Natural killer cell (primary cell): ENCODE data around the gene PCDHA12. TPM values are rescaled to one million over a fixed set of nuclear protein-coding genes. Genes with fewer than 3 reads are reported as not detected.
"Not testable (repeated sequence)": the region's sequence is repeated elsewhere in the genome, so short reads cannot be mapped to it uniquely, and the experiment has no call there.

Experiments used
- ATAC-seq, 3 donors: fragments of 150-1000 bp in 2 of 3; fragments of 200-7000 bp in 1 of 3; cut with Tn5 transposase; 1 replicate in 1 of 3; 2 replicates in 2 of 3; pipeline ENCODE4 v1.10.0; 2021; ENCODE audit warnings: mild to moderate bottlenecking in 2 of 3, moderate library complexity in 2 of 3
- DNase-seq, 2 donors: peaks; one replicate each; pipeline versions ENCODE4 v3.0.0 to v3.0.0-alpha.2; 2013 to 2021; ENCODE audit warnings: mixed read lengths in 1 of 2
- H3K27ac ChIP-seq: one replicate; pipeline ENCODE4 v1.5.1; 2013; ENCODE audit warnings: mild to moderate bottlenecking, low read length
- H3K27me3 ChIP-seq: one replicate; pipeline ENCODE4 v1.6.1; 2013; ENCODE audit warnings: low read length; ENCODE audit not compliant: control insufficient read depth, insufficient read depth
- H3K36me3 ChIP-seq: one replicate; pipeline ENCODE4 v1.6.1; 2013; ENCODE audit warnings: low read length; ENCODE audit not compliant: control insufficient read depth, insufficient read depth
- H3K4me1 ChIP-seq: one replicate; pipeline ENCODE4 v1.6.1; 2013; ENCODE audit warnings: low read length; ENCODE audit not compliant: control insufficient read depth, insufficient read depth
- H3K4me3 ChIP-seq: one replicate; pipeline ENCODE4 v1.5.1; 2013; ENCODE audit warnings: low read length
- H3K9me3 ChIP-seq: one replicate; pipeline ENCODE4 v1.6.1; 2013; ENCODE audit warnings: low read length; ENCODE audit not compliant: control insufficient read depth, insufficient read depth
- H3K27ac Mint-ChIP-seq, 2 donors: one replicate each; pipeline ENCODE4 v1.8.0; 2022; ENCODE audit warnings: mild to moderate bottlenecking in 2 of 2, mixed read lengths in 2 of 2, moderate library complexity in 1 of 2
- H3K27me3 Mint-ChIP-seq, 2 donors: one replicate each; pipeline ENCODE4 v1.8.0; 2022; ENCODE audit warnings: low read depth in 2 of 2, mixed read lengths in 2 of 2
- H3K36me3 Mint-ChIP-seq: one replicate; pipeline ENCODE4 v1.8.0; 2022; ENCODE audit warnings: mixed read lengths
- H3K4me1 Mint-ChIP-seq, 2 donors: one replicate each; pipeline ENCODE4 v1.8.0; 2022; ENCODE audit warnings: mixed read lengths in 2 of 2
- H3K4me3 Mint-ChIP-seq: one replicate; pipeline ENCODE4 v1.8.0; 2022; ENCODE audit warnings: mild to moderate bottlenecking, moderate library complexity, mixed read lengths
- H3K9me3 Mint-ChIP-seq, 2 donors: one replicate each; pipeline ENCODE4 v1.8.0; 2022; ENCODE audit warnings: mixed read lengths in 2 of 2
- CTCF ChIP-seq: fragments of 200-600 bp; IDR thresholded peaks from one replicate; pipeline ENCODE4 v1.8.0; 2022; ENCODE audit warnings: antibody characterized with exemption
- WGBS: methylation state at CpG from one replicate; pipeline ENCODE4 v1.1.7; 2013; ENCODE audit warnings: missing lambda C conversion rate; ENCODE audit not compliant: insufficient coverage; 5-methylcytosine and 5-hydroxymethylcytosine counted together
- intact Hi-C: fragments of 100-400 bp; cut with micrococcal nuclease; formaldehyde crosslinking; loops from one replicate; pipeline ENCODE4 v1.14.2; 2022
- total RNA-seq, 4 donors: library from RNA; stranded (reverse); fragments of 120-200 nt in 1 of 4; gene quantifications; one replicate each; pipeline versions ENCODE4 v1.2.3 to v1.2.4, GENCODE V29; 2013 to 2022

Gene PCDHA12
- total RNA-seq, 3 donors from 2014 or later (not counting 1 experiment from before 2014, with no cell fraction given) = not detected

- Histone ChIP-seq H3K36me3 (no peaks in the 10 kb centered on the region), H3K4me3 (no peak overlapping the region), H3K27me3 (peaks cover 7% of the 10 kb centered on the region), H3K4me1 (no peaks in the 10 kb centered on the region), H3K27ac (no peak overlapping the region), H3K9me3 (peaks cover 12% of the 10 kb centered on the region)
- peaks cover 0 to 3% of the 10 kb centered on the region in 2 donors for H3K27me3 Mint-ChIP-seq
- no peaks in the 10 kb centered on the region for H3K4me1 Mint-ChIP-seq
- H3K27ac Mint-ChIP-seq = no peak overlapping the region
- H3K4me3 Mint-ChIP-seq = no peak overlapping the region
- ATAC-seq = no peak
- intact Hi-C loops = no loop called here
- DNase-seq = no peak
- H3K36me3 Mint-ChIP-seq = no peaks in the 10 kb centered on the region
- H3K9me3 Mint-ChIP-seq = peaks cover 2 to 3% of the 10 kb centered on the region in 2 donors
- no peak for TF ChIP-seq CTCF
- WGBS = 56% methylated on average over 114 of the region's 114 CpGs
These were observed 4.6 kb upstream of the PCDHA12 start for GRCh38 chr5:140870221-140871201.

GRCh38 chr5:140876541-140877261 lies 1.6 kb downstream of the PCDHA12 start:
- peaks cover 13% of the 10 kb centered on the region for H3K9me3 ChIP-seq
- H3K9me3 Mint-ChIP-seq = peaks cover 8 to 16% of the 10 kb centered on the region in 2 donors
- H3K36me3 ChIP-seq, H3K4me3 ChIP-seq, H3K27ac Mint-ChIP-seq, H3K27me3 Mint-ChIP-seq, ATAC-seq, H3K4me3 Mint-ChIP-seq, H3K4me1 ChIP-seq, intact Hi-C loops, DNase-seq, H3K36me3 Mint-ChIP-seq, H3K27me3 ChIP-seq, H3K27ac ChIP-seq, H3K4me1 Mint-ChIP-seq: not testable (repeated sequence)
- 51% methylated on average over 80 of the region's 80 CpGs for WGBS

GRCh38 chr5:140877262-140877581 lies 2.1 kb downstream of the PCDHA12 start:
- H3K4me3 Mint-ChIP-seq = no peak overlapping the region

More at GRCh38 chr5:140877262-140877581, 2.1 kb downstream of the PCDHA12 start:
- Mint-ChIP-seq H3K36me3 (no peaks in the 10 kb centered on the region), H3K4me1 (no peaks in the 10 kb centered on the region), H3K27ac (no peak overlapping the region), H3K27me3 (peaks cover 6% of the 10 kb centered on the region in 2 donors), H3K9me3 (peaks cover 8 to 16% of the 10 kb centered on the region in 2 donors)
- Histone ChIP-seq H3K4me3 (no peak overlapping the region), H3K9me3 (peaks cover 17% of the 10 kb centered on the region), H3K4me1 (no peaks in the 10 kb centered on the region), H3K36me3 (no peaks in the 10 kb centered on the region), H3K27ac (no peak overlapping the region), H3K27me3 (peaks cover 6% of the 10 kb centered on the region)
- 48% methylated on average over 37 of the region's 37 CpGs for WGBS
- ATAC-seq (no peak), DNase-seq (no peak)
- intact Hi-C loops = no loop called here
- TF ChIP-seq CTCF = no peak
